Prostate gland (tissue), 2 donors: ENCODE measurements around the gene ATG7.

Experiments
- CTCF ChIP-seq, 4 experiments: fragments of 200-600 bp in 2 of 4; fragments of 450-650 bp in 2 of 4; sonication (generic) in 2 of 4; IDR thresholded peaks; 1 replicate in 3 of 4; 2 replicates in 1 of 4; pipeline ENCODE4 v1.5.1; 2016 to 2019; ENCODE audit warnings: antibody characterized with exemption in 4 of 4, mild to moderate bottlenecking in 2 of 4, moderate library complexity in 2 of 4
- POLR2A ChIP-seq: fragments of 450-650 bp; IDR thresholded peaks from one replicate; pipeline ENCODE4 v1.6.1; 2016; ENCODE audit warnings: antibody characterized with exemption, mild to moderate bottlenecking

GRCh38 chr3:11596387-11596786, 324.2 kb downstream of the ATG7 start:
- TF ChIP-seq POLR2A (no peak), CTCF (IDR thresholded peaks at IDR 0.05) (no peak)
